WTC11 (cell line): ENCODE data around the gene GPR132. TPM values are rescaled to one million over a fixed set of nuclear protein-coding genes. Genes with fewer than 3 reads are reported as not detected.

Source experiments
- ATAC-seq: fragments of 200-7000 bp; cut with Tn5 transposase; 2 replicates; pipeline ENCODE4 v1.10.0; 2021; ENCODE audit warnings: mild to moderate bottlenecking, moderate library complexity
- CTCF ChIA-PET: fragments of 300-600 bp; sonication (Branson Sonifier 250); formaldehyde crosslinking; loops from one replicate; lab custom pipeline; 2021; ENCODE audit warnings: antibody characterized with exemption; lab: Charles Lee
- POLR2A ChIA-PET: fragments of 350-600 bp; sonication (Branson Sonifier 250); formaldehyde crosslinking; loops from one replicate; lab custom pipeline; 2021; ENCODE audit warnings: antibody characterized with exemption; lab: Charles Lee
- DNase-seq: peaks from one replicate; pipeline ENCODE4 v3.0.0; 2021; ENCODE audit warnings: low spot score
- H3K27ac Mint-ChIP-seq: 2 replicates; pipeline ENCODE4 v1.8.0; 2021; ENCODE audit warnings: mixed read lengths
- H3K27me3 Mint-ChIP-seq: 2 replicates; pipeline ENCODE4 v1.8.0; 2021; ENCODE audit warnings: low read depth, mild to moderate bottlenecking, moderate library complexity, mixed read lengths
- H3K36me3 Mint-ChIP-seq: 2 replicates; pipeline ENCODE4 v1.8.0; 2021; ENCODE audit warnings: mixed read lengths
- H3K4me1 Mint-ChIP-seq: 2 replicates; pipeline ENCODE4 v1.8.0; 2022; ENCODE audit warnings: mixed read lengths
- H3K4me3 Mint-ChIP-seq: 2 replicates; pipeline ENCODE4 v1.8.0; 2021; ENCODE audit warnings: mild to moderate bottlenecking, moderate library complexity, mixed read lengths
- H3K9me3 Mint-ChIP-seq: 2 replicates; pipeline ENCODE4 v1.8.0; 2021; ENCODE audit warnings: mixed read lengths
- ATF6 ChIP-seq: sonication (generic); formaldehyde crosslinking; IDR thresholded peaks from 2 replicates; pipeline ENCODE4 v1.8.1; 2023; ENCODE audit warnings: mild to moderate bottlenecking, missing genetic modification reagents
- CBFB ChIP-seq: sonication (generic); formaldehyde crosslinking; IDR thresholded peaks from 2 replicates; pipeline ENCODE4 v1.8.1; 2022; ENCODE audit warnings: mild to moderate bottlenecking, low read depth, missing genetic modification reagents
- ELF4 ChIP-seq: sonication (generic); formaldehyde crosslinking; IDR thresholded peaks from 2 replicates; pipeline ENCODE4 v1.8.1; 2022; ENCODE audit warnings: low read depth, mild to moderate bottlenecking, moderate library complexity, missing genetic modification reagents
- EMX1 ChIP-seq: fragments of 250-450 bp; sonication (Bioruptor Pico); IDR thresholded peaks from 2 replicates; pipeline ENCODE4 v1.8.0; 2021; ENCODE audit warnings: mild to moderate bottlenecking
- GABPB1 ChIP-seq: sonication (generic); formaldehyde crosslinking; IDR thresholded peaks from 2 replicates; pipeline ENCODE4 v1.8.1; 2023; ENCODE audit warnings: mild to moderate bottlenecking, missing genetic modification reagents
- JAZF1 ChIP-seq: fragments of 250-450 bp; sonication (Bioruptor Pico); IDR thresholded peaks from 2 replicates; pipeline ENCODE4 v1.9.0; 2021; ENCODE audit warnings: moderate library complexity, mild to moderate bottlenecking, inconsistent platforms
- RELA ChIP-seq: sonication (generic); formaldehyde crosslinking; IDR thresholded peaks from 2 replicates; pipeline ENCODE4 v1.8.1; 2022; ENCODE audit warnings: missing genetic modification reagents, mild to moderate bottlenecking, borderline replicate concordance
- STAT6 ChIP-seq: sonication (generic); formaldehyde crosslinking; conservative IDR thresholded peaks from 2 replicates; pipeline ENCODE4 v1.8.1; 2023; ENCODE audit warnings: mild to moderate bottlenecking, low read depth, missing genetic modification reagents, moderate library complexity
- ZBTB43 ChIP-seq: sonication (generic); formaldehyde crosslinking; IDR thresholded peaks from 2 replicates; pipeline ENCODE4 v1.8.1; 2023; ENCODE audit warnings: mild to moderate bottlenecking, missing genetic modification reagents
- ZNF317 ChIP-seq: sonication (generic); formaldehyde crosslinking; IDR thresholded peaks from 2 replicates; pipeline ENCODE4 v1.8.1; 2023; ENCODE audit warnings: low read depth, mild to moderate bottlenecking, moderate library complexity, missing genetic modification reagents, borderline replicate concordance
- ZSCAN18 ChIP-seq: fragments of 250-450 bp; sonication (Bioruptor Pico); IDR thresholded peaks from 2 replicates; pipeline ENCODE4 v2.1.2; 2022; ENCODE audit warnings: mild to moderate bottlenecking, moderate library complexity
- total RNA-seq: library from RNA; stranded (reverse); gene quantifications from 3 replicates; pipeline ENCODE4 v1.2.3, GENCODE V29; 2021

The GPR132 gene
- total RNA-seq, 1 experiment from 2014 or later = 0.13 TPM

GRCh38 chr14:105092171-105093037 is 27.2 kb upstream of the GPR132 start:
- POLR2A ChIA-PET = no interaction called here
- Mint-ChIP-seq H3K36me3 (no peaks in the 10 kb centered on the region), H3K27ac (no peak overlapping the region), H3K4me3 (peak overlapping the region; percentile 79), H3K4me1 (peaks cover 16% of the 10 kb centered on the region; the same call in 1 of the 2 replicates), H3K9me3 (no peaks in the 10 kb centered on the region), H3K27me3 (peaks cover 59% of the 10 kb centered on the region)
- ATAC-seq (no peak), DNase-seq (no peak)
- CTCF ChIA-PET = interaction anchor here (1.3 to 2.8 kb wide), 5 partner anchors 25 to 103 kb away, joined by 3 to 36 read pairs (median 4); partner anchors contain the start of gene JAG2
- 0 out of 2 replicates have a peak, but pooled peaks have one; percentile 26 for TF ChIP-seq ZBTB43
- 0 out of 2 replicates have a peak, but pooled peaks have one; percentile 7 for TF ChIP-seq RELA (CRISPR knock-in tag)
- TF ChIP-seq CBFB = no peak

- Mint-ChIP-seq H3K27me3 (peaks cover 66% of the 10 kb centered on the region), H3K27ac (no peak overlapping the region), H3K4me3 (no peak overlapping the region), H3K4me1 (peaks cover 17% of the 10 kb centered on the region), H3K36me3 (no peaks in the 10 kb centered on the region), H3K9me3 (no peaks in the 10 kb centered on the region)
- POLR2A ChIA-PET = no interaction called here
- CTCF ChIA-PET = interaction anchor here (0.8 to 2.8 kb wide), 16 partner anchors 17 to 322 kb away, joined by 3 to 36 read pairs (median 8); partner anchors contain the start of genes CDCA4, JAG2 and NUDT14
- no peak for DNase-seq
- TF ChIP-seq STAT6 (CRISPR knock-in tag) (no peak), ELF4 (no peak), RELA (CRISPR knock-in tag) (0 out of 2 replicates have a peak, but pooled peaks have one; percentile 33)
- ATAC-seq = no peak
Measured at GRCh38 chr14:105091517-105092170, 26.4 kb upstream of the GPR132 start.

- Mint-ChIP-seq H3K9me3 (no peaks in the 10 kb centered on the region), H3K4me1 (peaks cover 20% of the 10 kb centered on the region), H3K36me3 (no peaks in the 10 kb centered on the region), H3K4me3 (no peak overlapping the region), H3K27ac (no peak overlapping the region), H3K27me3 (peaks cover 68% of the 10 kb centered on the region)
- POLR2A ChIA-PET = no interaction called here
- no peak for DNase-seq
- TF ChIP-seq ZNF317 (CRISPR knock-in tag) = no peak
- TF ChIP-seq GABPB1 = no peak
- no peak for TF ChIP-seq ZSCAN18 (CRISPR knock-in tag)
- TF ChIP-seq ATF6 (CRISPR knock-in tag) = no peak
- TF ChIP-seq JAZF1 (CRISPR knock-in tag) = no peak
- no peak for TF ChIP-seq EMX1 (CRISPR knock-in tag)
- no peak for ATAC-seq
- CTCF ChIA-PET = interaction anchor here (0.8 to 2.8 kb wide), 38 partner anchors 10 to 322 kb away, joined by 3 to 36 read pairs (median 6); partner anchors contain the start of genes CDCA4, GPR132, JAG2 and NUDT14
Measured at GRCh38 chr14:105091054-105091516, 25.9 kb upstream of the GPR132 start.
